ENCODE results near the gene ASCC1.

GRCh38 chr10:72156223-72156622 is 59.9 kb downstream of the ASCC1 start:
- no peak for TF ChIP-seq EZH2 (IDR thresholded peaks at IDR 0.05; ENCODE audit: borderline replicate concordance, low read length)
- no peak for TF ChIP-seq CTCF (conservative IDR thresholded peaks at IDR 0.05 in 1 of 2, IDR thresholded peaks at IDR 0.05 in 1 of 2; ENCODE audit: extremely low read depth in 1 of 2, insufficient read depth in 1 of 2, low read depth in 1 of 2, low read length in 2 of 2)

All from mammary epithelial cell (primary cell).